SU-DHL-6 (cell line): Measurements from ENCODE around the gene BTBD19.
"Not testable (repeated sequence)": the region's sequence is repeated elsewhere in the genome, so short reads cannot be mapped to it uniquely, and the experiment has no call there.

Experiments
- H2AFZ ChIP-seq: fragments of 200-600 bp; sonication (generic); 2 replicates; pipeline ENCODE4 v1.6.1; 2014; ENCODE audit warnings: low read depth, mild to moderate bottlenecking, moderate library complexity, mixed read lengths, antibody characterized with exemption, low read length; ENCODE audit not compliant: severe bottlenecking
- H3F3A ChIP-seq: fragments of 200-600 bp; shearing (Covaris generic); 2 replicates; pipeline ENCODE4 v1.6.0; 2016; ENCODE audit warnings: antibody characterized with exemption, mild to moderate bottlenecking; ENCODE audit not compliant: insufficient read depth
- H3K27ac ChIP-seq: fragments of 200-600 bp; sonication (generic); 2 replicates; pipeline ENCODE4 v1.5.1; 2016; ENCODE audit warnings: low read depth, mild to moderate bottlenecking, low read length, moderate library complexity, mixed read lengths
- H3K27me3 ChIP-seq: fragments of 200-600 bp; sonication (generic), shearing (Covaris generic); 2 replicates; pipeline ENCODE4 v1.6.0; 2014; ENCODE audit warnings: mild to moderate bottlenecking, low read length
- H3K36me3 ChIP-seq: fragments of 200-600 bp; sonication (generic); 2 replicates; pipeline ENCODE4 v1.6.1; 2014; ENCODE audit warnings: mild to moderate bottlenecking, low read length, mixed read lengths
- H3K4me2 ChIP-seq: fragments of 300-600, 200-600 bp; shearing (Covaris generic), sonication (generic); 2 replicates; pipeline ENCODE4 v1.6.0; 2014; ENCODE audit warnings: low read length, low read depth, mild to moderate bottlenecking; ENCODE audit not compliant: poor library complexity, severe bottlenecking
- H3K4me3 ChIP-seq: fragments of 200-600 bp; sonication (generic); 2 replicates; pipeline ENCODE4 v1.5.1; 2014; ENCODE audit warnings: antibody characterized with exemption, low read length, mild to moderate bottlenecking, mixed read lengths; ENCODE audit not compliant: insufficient read depth, poor library complexity, severe bottlenecking
- H3K79me2 ChIP-seq: fragments of 200-600 bp; sonication (generic); 2 replicates; pipeline ENCODE4 v1.6.1; 2014; ENCODE audit warnings: mild to moderate bottlenecking, low read length, moderate library complexity; ENCODE audit not compliant: insufficient read depth
- H3K9ac ChIP-seq: fragments of 200-600 bp; sonication (generic); 2 replicates; pipeline ENCODE4 v1.7.0; 2014; ENCODE audit warnings: mild to moderate bottlenecking, low read length
- H3K9me2 ChIP-seq: fragments of 200-600 bp; sonication (generic); replicated peaks from 2 replicates; pipeline ENCODE4 v1.6.1; 2014; ENCODE audit warnings: low read length; ENCODE audit not compliant: insufficient read depth
- H3K9me3 ChIP-seq: fragments of 200-600 bp; sonication (generic); 2 replicates; pipeline ENCODE4 v1.6.1; 2014; ENCODE audit warnings: low read length, mixed read lengths; ENCODE audit not compliant: insufficient read depth
- H4K20me1 ChIP-seq: fragments of 200-600 bp; sonication (generic); 2 replicates; pipeline ENCODE4 v1.6.1; 2014; ENCODE audit warnings: low read depth, mild to moderate bottlenecking, antibody characterized with exemption, low read length, moderate library complexity, mixed read lengths
- CTCF ChIP-seq: fragments of 200-600 bp; sonication (generic); IDR thresholded peaks from one replicate; pipeline ENCODE4 v1.5.1; 2017; ENCODE audit warnings: antibody characterized with exemption, mild to moderate bottlenecking, low read length, moderate library complexity; ENCODE audit not compliant: insufficient read depth, poor library complexity, severe bottlenecking
- EZH2phosphoT487 ChIP-seq: fragments of 200-600 bp; sonication (generic), shearing (Covaris generic); conservative IDR thresholded peaks from 2 replicates; pipeline ENCODE4 v1.6.1; 2018; ENCODE audit warnings: mild to moderate bottlenecking, antibody characterized with exemption, low read length, moderate library complexity, mixed read lengths

BTBD19 gene

GRCh38 chr1:44811234-44811633 is 2.9 kb downstream of the BTBD19 start:
- Histone ChIP-seq H2AFZ (no peak overlapping the region), H3K4me2 (no peak overlapping the region), H3K9me3 (no peaks in the 10 kb centered on the region), H3K27ac (no peak overlapping the region), H3K27me3 (no peaks in the 10 kb centered on the region), H3F3A (peaks cover 14% of the 10 kb centered on the region), H3K9me2 (no peaks in the 10 kb centered on the region), H3K79me2 (no peaks in the 10 kb centered on the region), H3K9ac (no peak overlapping the region), H3K4me3 (no peak overlapping the region), H4K20me1 (no peaks in the 10 kb centered on the region), H3K36me3 (no peaks in the 10 kb centered on the region)
- TF ChIP-seq CTCF (no peak), EZH2phosphoT487 (no peak)

GRCh38 chr1:44812822-44813543 is 4.7 kb downstream of the BTBD19 start:
- Histone ChIP-seq H3K4me3 (no peak overlapping the region), H3K27ac (no peak overlapping the region), H3K9me3 (no peaks in the 10 kb centered on the region), H3K36me3 (no peaks in the 10 kb centered on the region), H4K20me1 (no peaks in the 10 kb centered on the region), H3F3A (peaks cover 16% of the 10 kb centered on the region), H3K27me3 (no peaks in the 10 kb centered on the region), H3K79me2 (no peaks in the 10 kb centered on the region), H3K9ac (peak overlapping the region; percentile 60), H2AFZ (peak overlapping the region; percentile 75), H3K4me2 (peak overlapping the region; percentile 59), H3K9me2 (no peaks in the 10 kb centered on the region)
- TF ChIP-seq CTCF = no peak
- no peak for TF ChIP-seq EZH2phosphoT487

GRCh38 chr1:44815926-44816325 is 7.6 kb downstream of the BTBD19 start:
- H3K27ac ChIP-seq, H3K9me3 ChIP-seq, H3K9me2 ChIP-seq, H3K79me2 ChIP-seq, H3K36me3 ChIP-seq, H4K20me1 ChIP-seq, H2AFZ ChIP-seq, H3K4me3 ChIP-seq, H3K9ac ChIP-seq, H3K27me3 ChIP-seq, H3K4me2 ChIP-seq: not testable (repeated sequence)
- peaks cover 31% of the 10 kb centered on the region for H3F3A ChIP-seq

GRCh38 chr1:44817307-44817706 is 9.0 kb downstream of the BTBD19 start:
- Histone ChIP-seq H3K9ac (no peak overlapping the region), H3K9me2 (no peaks in the 10 kb centered on the region), H3K4me2 (no peak overlapping the region), H3K27me3 (no peaks in the 10 kb centered on the region), H3K9me3 (no peaks in the 10 kb centered on the region), H3K27ac (no peak overlapping the region), H2AFZ (no peak overlapping the region), H3F3A (peaks cover 30% of the 10 kb centered on the region), H3K79me2 (no peaks in the 10 kb centered on the region), H3K4me3 (no peak overlapping the region), H3K36me3 (no peaks in the 10 kb centered on the region), H4K20me1 (no peaks in the 10 kb centered on the region)
- TF ChIP-seq EZH2phosphoT487 = no peak
- no peak for TF ChIP-seq CTCF
